Right lobe of liver (tissue), 6 donors: ENCODE data around the gene DDR2. TPM values are rescaled to one million over a fixed set of nuclear protein-coding genes. Genes with fewer than 3 reads are reported as not detected.

Source experiments
- ATAC-seq, 4 donors: fragments of 200-7000 bp; cut with Tn5 transposase; one replicate each; pipeline ENCODE4 v1.9.1; 2020; ENCODE audit warnings: mild to moderate bottlenecking in 4 of 4, moderate library complexity in 4 of 4
- DNase-seq, 3 donors: peaks; one replicate each; pipeline ENCODE4 v3.0.0-alpha.2; 2020
- H3K27ac ChIP-seq, 3 donors: fragments of 200-600 bp; one replicate each; pipeline ENCODE4 v1.8.0; 2022
- H3K27me3 ChIP-seq, 2 donors: fragments of 200-600 bp; one replicate each; pipeline ENCODE4 v1.8.0; 2022
- H3K36me3 ChIP-seq, 4 donors: fragments of 200-600 bp; sonication (generic) in 1 of 4; one replicate each; pipeline versions ENCODE4 v1.5.1 to v1.8.0; 2017 to 2022; ENCODE audit warnings: control low read depth in 1 of 4
- H3K4me1 ChIP-seq, 4 donors: fragments of 200-600 bp; sonication (generic) in 1 of 4; one replicate each; pipeline versions ENCODE4 v1.5.1 to v1.8.0; 2017 to 2022; ENCODE audit warnings: control low read depth in 1 of 4
- H3K4me3 ChIP-seq, 3 donors: fragments of 200-600 bp; one replicate each; pipeline ENCODE4 v1.8.0; 2022
- H3K9me3 ChIP-seq, 4 donors: fragments of 200-600 bp; sonication (generic) in 1 of 4; one replicate each; pipeline versions ENCODE4 v1.5.1 to v1.8.0; 2017 to 2022; ENCODE audit warnings: control low read depth in 1 of 4
- POLR2A ChIP-seq: fragments of 450-650 bp; IDR thresholded peaks from one replicate; pipeline ENCODE4 v1.6.1; 2017; ENCODE audit warnings: antibody characterized with exemption, mild to moderate bottlenecking
- WGBS: methylation state at CpG from one replicate; pipeline ENCODE4 v1.1.6; 2018; ENCODE audit warnings: low coverage, low lambda C conversion rate; ENCODE audit not compliant: insufficient coverage; ENCODE audit errors: missing lambda C conversion rate; 5-methylcytosine and 5-hydroxymethylcytosine counted together
- intact Hi-C, 2 donors: fragments of 100-400 bp; cut with DNase I; formaldehyde crosslinking; loops; one replicate each; pipeline versions ENCODE4 v1.11.2 to v1.14.1; 2022
- total RNA-seq, 6 experiments: library from RNA; depleted of rRNA in 2 of 6; stranded (reverse); fragments of >200 nt in 2 of 6; fragmentation: NEBNext Ultra II Directional in 3 of 6; extraction: Animal tissue kit (Norgen Biotek cat#: 25700) in 3 of 6; gene quantifications; one replicate each; pipeline versions ENCODE4 v1.1.0 to v1.2.4, GENCODE V29; 2016 to 2023
- TF ChIP-seq, protein P1 (sequence below), 4 donors: fragments of 200-600 bp in 3 of 4; fragments of 450-650 bp in 1 of 4; IDR thresholded peaks; one replicate each; pipeline versions ENCODE4 v1.5.1 to v1.8.0; 2016 to 2022; ENCODE audit warnings: antibody characterized with exemption in 4 of 4, mild to moderate bottlenecking in 2 of 4
- donor health status: DM: no; HTN: yes; CAD: no.
- donor health status: DM: no; HTN: no; CAD: no.
- donor health status: DM: no; HTN: no; CAD: no.
- donor health status: DM: no; HTN: yes; CAD: no.
- donor health status: DM: no; HTN: yes; CAD: no.

The DDR2 gene
- total RNA-seq, 6 experiments from 2014 or later = 2.7 to 4.7 (median 3.1) TPM

DNA sequence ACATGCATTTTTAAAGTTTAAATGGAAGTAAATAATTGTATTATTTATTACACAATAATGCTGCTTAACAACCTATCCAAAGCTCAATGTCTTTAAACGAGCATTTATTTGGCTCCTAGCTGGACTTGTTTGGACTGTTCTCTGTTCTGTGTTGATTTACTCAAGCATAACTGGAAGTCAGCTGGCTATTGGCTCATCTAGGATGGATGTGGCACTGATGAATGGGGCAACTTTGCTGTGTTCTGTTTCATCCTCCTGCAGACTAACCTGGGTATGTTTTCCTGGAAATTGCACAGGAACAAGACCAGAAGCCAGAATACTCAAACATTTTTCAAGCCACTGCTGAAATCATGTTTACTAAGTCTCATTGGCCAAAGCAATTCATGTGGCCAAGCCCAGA, 87.4 kb downstream of the DDR2 start:
- Histone ChIP-seq H3K4me3 (no peak overlapping the region), H3K4me1 (peaks cover 0 to 12% (median 0%) of the 10 kb centered on the region in 4 donors), H3K27me3 (no peaks in the 10 kb centered on the region), H3K9me3 (no peaks in the 10 kb centered on the region), H3K36me3 (no peaks in the 10 kb centered on the region), H3K27ac (peak overlapping the region in 1 of 3 donors; percentile 57)
- intact Hi-C loops = no loop called here
- 50% methylated on average over 1 of the region's 1 CpG for WGBS
- TF ChIP-seq, protein P1, sequence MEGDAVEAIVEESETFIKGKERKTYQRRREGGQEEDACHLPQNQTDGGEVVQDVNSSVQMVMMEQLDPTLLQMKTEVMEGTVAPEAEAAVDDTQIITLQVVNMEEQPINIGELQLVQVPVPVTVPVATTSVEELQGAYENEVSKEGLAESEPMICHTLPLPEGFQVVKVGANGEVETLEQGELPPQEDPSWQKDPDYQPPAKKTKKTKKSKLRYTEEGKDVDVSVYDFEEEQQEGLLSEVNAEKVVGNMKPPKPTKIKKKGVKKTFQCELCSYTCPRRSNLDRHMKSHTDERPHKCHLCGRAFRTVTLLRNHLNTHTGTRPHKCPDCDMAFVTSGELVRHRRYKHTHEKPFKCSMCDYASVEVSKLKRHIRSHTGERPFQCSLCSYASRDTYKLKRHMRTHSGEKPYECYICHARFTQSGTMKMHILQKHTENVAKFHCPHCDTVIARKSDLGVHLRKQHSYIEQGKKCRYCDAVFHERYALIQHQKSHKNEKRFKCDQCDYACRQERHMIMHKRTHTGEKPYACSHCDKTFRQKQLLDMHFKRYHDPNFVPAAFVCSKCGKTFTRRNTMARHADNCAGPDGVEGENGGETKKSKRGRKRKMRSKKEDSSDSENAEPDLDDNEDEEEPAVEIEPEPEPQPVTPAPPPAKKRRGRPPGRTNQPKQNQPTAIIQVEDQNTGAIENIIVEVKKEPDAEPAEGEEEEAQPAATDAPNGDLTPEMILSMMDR (IDR thresholded peaks at IDR 0.05) = no peak
- no peak for TF ChIP-seq POLR2A
- DNase-seq (no peak), ATAC-seq (peak; percentile 87 to 98 (median 93))

DNA sequence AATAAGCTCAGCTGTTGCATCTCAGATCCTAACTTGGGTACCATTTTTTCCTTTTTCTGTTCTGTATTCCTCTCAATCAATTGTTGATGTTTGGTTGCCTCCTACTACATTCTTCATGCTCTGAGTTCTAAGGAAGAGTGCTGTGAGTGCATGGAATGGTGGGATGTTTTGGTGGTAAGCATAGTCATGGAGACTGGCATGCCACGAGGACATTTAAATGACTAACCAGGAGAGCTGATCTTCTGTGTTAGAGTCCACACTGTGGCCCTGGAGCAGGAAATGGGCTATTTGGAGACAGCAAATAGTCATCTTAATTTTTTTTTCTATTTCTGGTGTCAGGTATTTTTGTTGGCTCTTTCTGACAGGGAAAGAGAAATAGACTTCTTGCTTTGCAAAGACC, 88.7 kb downstream of the DDR2 start:
- H3K36me3 ChIP-seq = no peaks in the 10 kb centered on the region
- H3K9me3 ChIP-seq = no peaks in the 10 kb centered on the region
- DNase-seq (no peak), ATAC-seq (no peak)
- peaks cover 0 to 12% (median 0%) of the 10 kb centered on the region in 4 donors for H3K4me1 ChIP-seq
- no peak overlapping the region for H3K27ac ChIP-seq
- WGBS = 78% methylated on average over 1 of the region's 1 CpG
- no peaks in the 10 kb centered on the region for H3K27me3 ChIP-seq
- intact Hi-C loops = no loop called here
- no peak for TF ChIP-seq POLR2A
- TF ChIP-seq, protein P1 (IDR thresholded peaks at IDR 0.05) = no peak
- H3K4me3 ChIP-seq = no peak overlapping the region

DNA sequence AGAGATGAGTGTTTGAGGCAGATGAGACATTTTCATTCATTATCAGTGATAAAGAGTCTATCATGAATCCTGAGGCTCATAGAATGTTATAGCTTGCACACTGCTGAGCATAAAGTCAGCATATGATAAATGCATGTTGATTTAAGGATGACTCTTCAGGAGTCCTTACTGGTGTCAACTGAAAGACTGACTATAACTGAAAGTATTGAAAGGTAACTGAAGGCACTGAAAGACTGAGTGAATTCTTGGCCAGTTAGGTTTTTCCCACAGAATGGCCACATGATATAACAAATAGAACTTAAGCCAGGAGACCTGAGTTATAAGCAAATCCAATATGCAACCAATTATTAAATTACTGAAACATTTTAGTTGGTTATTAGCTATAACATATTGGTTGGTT, 89.2 kb downstream of the DDR2 start:
- TF ChIP-seq, protein P1 (IDR thresholded peaks at IDR 0.05) = no peak
- TF ChIP-seq POLR2A = no peak
- Histone ChIP-seq H3K4me3 (no peak overlapping the region), H3K4me1 (peaks cover 0 to 12% (median 0%) of the 10 kb centered on the region in 4 donors), H3K27ac (no peak overlapping the region), H3K9me3 (no peaks in the 10 kb centered on the region), H3K36me3 (no peaks in the 10 kb centered on the region), H3K27me3 (no peaks in the 10 kb centered on the region)
- DNase-seq (no peak), ATAC-seq (no peak)
- intact Hi-C loops = no loop called here

DNA sequence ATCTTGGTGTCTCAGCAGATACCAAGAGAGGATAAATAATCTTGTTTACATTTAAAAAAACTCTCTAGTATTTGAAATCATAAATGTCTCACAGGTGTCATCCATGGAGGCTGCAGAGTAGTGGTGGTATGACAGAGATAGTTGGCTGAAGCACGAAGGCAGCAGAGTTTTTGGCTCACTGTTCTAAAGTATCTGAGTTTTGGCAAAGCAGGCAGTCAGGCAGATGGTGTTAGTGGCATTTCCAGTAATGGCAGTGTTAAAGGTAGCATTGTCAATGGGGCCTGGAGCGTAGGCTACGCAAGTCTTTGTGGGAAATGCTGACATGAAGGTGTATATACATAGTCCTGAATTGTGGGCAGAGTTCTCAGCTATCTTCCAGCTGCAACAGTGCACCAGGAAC, 89.8 kb downstream of the DDR2 start:
- DNase-seq (no peak), ATAC-seq (no peak)
- Histone ChIP-seq H3K27me3 (no peaks in the 10 kb centered on the region), H3K9me3 (no peaks in the 10 kb centered on the region), H3K36me3 (no peaks in the 10 kb centered on the region), H3K4me3 (no peak overlapping the region), H3K27ac (no peak overlapping the region), H3K4me1 (peaks cover 0 to 12% (median 0%) of the 10 kb centered on the region in 4 donors)
- intact Hi-C loops = no loop called here
- TF ChIP-seq POLR2A = no peak
- TF ChIP-seq, protein P1 (IDR thresholded peaks at IDR 0.05) = no peak
- WGBS = 77% methylated on average over 3 of the region's 3 CpGs

DNA sequence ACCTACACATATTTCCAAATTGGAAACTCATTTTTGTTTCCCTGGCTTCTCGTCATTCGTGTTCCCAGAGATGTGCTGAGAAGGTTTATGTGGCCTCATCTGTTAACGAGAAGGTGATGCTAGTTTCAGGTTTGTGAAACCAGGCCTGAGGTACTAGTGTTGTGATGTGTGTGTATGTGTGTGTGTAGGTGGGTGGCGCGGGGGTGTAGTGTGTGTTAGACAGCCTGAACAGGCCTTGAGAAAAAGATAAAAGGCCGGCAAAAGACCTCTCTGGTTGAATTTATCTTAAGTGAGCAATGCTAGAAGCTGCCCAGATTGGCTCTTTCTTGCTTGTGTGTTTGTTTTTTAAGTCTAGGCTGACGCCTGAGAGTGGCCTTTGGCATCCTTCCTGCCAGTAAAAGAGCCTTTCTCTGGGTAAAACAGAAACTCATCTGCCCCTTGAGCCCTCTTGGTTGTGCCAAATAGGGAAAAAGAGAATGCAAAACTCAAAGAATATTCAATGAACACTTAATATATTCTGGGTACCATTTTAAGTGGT, 92.4 kb downstream of the DDR2 start:
- ATAC-seq (no peak), DNase-seq (no peak)
- intact Hi-C loops = no loop called here
- Histone ChIP-seq H3K9me3 (no peaks in the 10 kb centered on the region), H3K36me3 (no peaks in the 10 kb centered on the region), H3K27me3 (no peaks in the 10 kb centered on the region), H3K4me1 (peaks cover 0 to 5% (median 0%) of the 10 kb centered on the region in 4 donors), H3K4me3 (no peak overlapping the region), H3K27ac (no peak overlapping the region)
- TF ChIP-seq, protein P1 (IDR thresholded peaks at IDR 0.05) = no peak
- TF ChIP-seq POLR2A = no peak
- 66% methylated on average over 7 of the region's 7 CpGs for WGBS
